Natural killer cell (primary cell): ENCODE data around the gene MED28. TPM values are rescaled to one million over a fixed set of nuclear protein-coding genes. Genes with fewer than 3 reads are reported as not detected.
"Not testable (repeated sequence)": the region's sequence is repeated elsewhere in the genome, so short reads cannot be mapped to it uniquely, and the experiment has no call there.

Experiments
- ATAC-seq, 3 donors: fragments of 150-1000 bp in 2 of 3; fragments of 200-7000 bp in 1 of 3; cut with Tn5 transposase; 1 replicate in 1 of 3; 2 replicates in 2 of 3; pipeline ENCODE4 v1.10.0; 2021; ENCODE audit warnings: mild to moderate bottlenecking in 2 of 3, moderate library complexity in 2 of 3
- DNase-seq, 2 donors: peaks; one replicate each; pipeline versions ENCODE4 v3.0.0 to v3.0.0-alpha.2; 2013 to 2021; ENCODE audit warnings: mixed read lengths in 1 of 2
- H3K27ac ChIP-seq: one replicate; pipeline ENCODE4 v1.5.1; 2013; ENCODE audit warnings: mild to moderate bottlenecking, low read length
- H3K27me3 ChIP-seq: one replicate; pipeline ENCODE4 v1.6.1; 2013; ENCODE audit warnings: low read length; ENCODE audit not compliant: control insufficient read depth, insufficient read depth
- H3K36me3 ChIP-seq: one replicate; pipeline ENCODE4 v1.6.1; 2013; ENCODE audit warnings: low read length; ENCODE audit not compliant: control insufficient read depth, insufficient read depth
- H3K4me1 ChIP-seq: one replicate; pipeline ENCODE4 v1.6.1; 2013; ENCODE audit warnings: low read length; ENCODE audit not compliant: control insufficient read depth, insufficient read depth
- H3K4me3 ChIP-seq: one replicate; pipeline ENCODE4 v1.5.1; 2013; ENCODE audit warnings: low read length
- H3K9me3 ChIP-seq: one replicate; pipeline ENCODE4 v1.6.1; 2013; ENCODE audit warnings: low read length; ENCODE audit not compliant: control insufficient read depth, insufficient read depth
- H3K27ac Mint-ChIP-seq, 2 donors: one replicate each; pipeline ENCODE4 v1.8.0; 2022; ENCODE audit warnings: mild to moderate bottlenecking in 2 of 2, mixed read lengths in 2 of 2, moderate library complexity in 1 of 2
- H3K27me3 Mint-ChIP-seq, 2 donors: one replicate each; pipeline ENCODE4 v1.8.0; 2022; ENCODE audit warnings: low read depth in 2 of 2, mixed read lengths in 2 of 2
- H3K36me3 Mint-ChIP-seq: one replicate; pipeline ENCODE4 v1.8.0; 2022; ENCODE audit warnings: mixed read lengths
- H3K4me1 Mint-ChIP-seq, 2 donors: one replicate each; pipeline ENCODE4 v1.8.0; 2022; ENCODE audit warnings: mixed read lengths in 2 of 2
- H3K4me3 Mint-ChIP-seq: one replicate; pipeline ENCODE4 v1.8.0; 2022; ENCODE audit warnings: mild to moderate bottlenecking, moderate library complexity, mixed read lengths
- H3K9me3 Mint-ChIP-seq, 2 donors: one replicate each; pipeline ENCODE4 v1.8.0; 2022; ENCODE audit warnings: mixed read lengths in 2 of 2
- WGBS: methylation state at CpG from one replicate; pipeline ENCODE4 v1.1.7; 2013; ENCODE audit warnings: missing lambda C conversion rate; ENCODE audit not compliant: insufficient coverage; 5-methylcytosine and 5-hydroxymethylcytosine counted together
- intact Hi-C: fragments of 100-400 bp; cut with micrococcal nuclease; formaldehyde crosslinking; loops from one replicate; pipeline ENCODE4 v1.14.2; 2022
- total RNA-seq, 4 donors: library from RNA; stranded (reverse); fragments of 120-200 nt in 1 of 4; gene quantifications; one replicate each; pipeline versions ENCODE4 v1.2.3 to v1.2.4, GENCODE V29; 2013 to 2022
- TF ChIP-seq, protein P1 (sequence below): fragments of 200-600 bp; IDR thresholded peaks from one replicate; pipeline ENCODE4 v1.8.0; 2022; ENCODE audit warnings: antibody characterized with exemption

MED28 gene
- total RNA-seq, 3 donors from 2014 or later (not counting 1 experiment from before 2014, with no cell fraction given), result 44.8 to 63.3 (median 51.1) TPM

DNA sequence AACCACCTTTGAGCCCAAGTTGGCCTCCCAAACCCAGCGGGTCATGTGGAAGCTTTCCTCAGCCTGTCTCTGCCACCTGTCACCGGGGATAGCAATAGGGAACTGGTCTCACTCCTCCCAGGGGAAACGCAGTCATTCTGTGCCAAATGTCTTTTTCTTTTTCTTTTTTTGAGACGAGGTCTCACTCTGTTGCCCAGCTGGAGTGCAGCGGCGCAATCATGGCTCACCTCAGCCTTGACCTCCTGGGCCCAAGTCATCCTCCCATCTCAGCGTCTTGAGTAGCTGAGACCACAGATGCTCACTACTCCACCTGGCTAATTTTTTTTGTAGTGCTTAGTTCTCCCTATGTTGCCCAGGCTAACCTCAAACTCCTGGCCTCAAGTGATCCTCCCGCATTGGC is 40.3 kb downstream of the MED28 start:
- intact Hi-C loops, result no loop called here
- no peaks in the 10 kb centered on the region for H3K4me1 Mint-ChIP-seq
- H3K4me1 ChIP-seq, result no peaks in the 10 kb centered on the region
- H3K27ac Mint-ChIP-seq, result no peak overlapping the region
- peaks cover 0 to 3% of the 10 kb centered on the region in 2 donors for H3K27me3 Mint-ChIP-seq
- no peak overlapping the region for H3K4me3 Mint-ChIP-seq
- no peaks in the 10 kb centered on the region for H3K36me3 Mint-ChIP-seq
- WGBS, result 71% methylated on average over 8 of the region's 8 CpGs
- H3K4me3 ChIP-seq, result no peak overlapping the region
- DNase-seq (no peak), ATAC-seq (no peak)
- H3K9me3 ChIP-seq, result no peaks in the 10 kb centered on the region
- no peaks in the 10 kb centered on the region for H3K27me3 ChIP-seq
- H3K9me3 Mint-ChIP-seq, result no peaks in the 10 kb centered on the region
- no peak overlapping the region for H3K27ac ChIP-seq
- TF ChIP-seq, protein P1, sequence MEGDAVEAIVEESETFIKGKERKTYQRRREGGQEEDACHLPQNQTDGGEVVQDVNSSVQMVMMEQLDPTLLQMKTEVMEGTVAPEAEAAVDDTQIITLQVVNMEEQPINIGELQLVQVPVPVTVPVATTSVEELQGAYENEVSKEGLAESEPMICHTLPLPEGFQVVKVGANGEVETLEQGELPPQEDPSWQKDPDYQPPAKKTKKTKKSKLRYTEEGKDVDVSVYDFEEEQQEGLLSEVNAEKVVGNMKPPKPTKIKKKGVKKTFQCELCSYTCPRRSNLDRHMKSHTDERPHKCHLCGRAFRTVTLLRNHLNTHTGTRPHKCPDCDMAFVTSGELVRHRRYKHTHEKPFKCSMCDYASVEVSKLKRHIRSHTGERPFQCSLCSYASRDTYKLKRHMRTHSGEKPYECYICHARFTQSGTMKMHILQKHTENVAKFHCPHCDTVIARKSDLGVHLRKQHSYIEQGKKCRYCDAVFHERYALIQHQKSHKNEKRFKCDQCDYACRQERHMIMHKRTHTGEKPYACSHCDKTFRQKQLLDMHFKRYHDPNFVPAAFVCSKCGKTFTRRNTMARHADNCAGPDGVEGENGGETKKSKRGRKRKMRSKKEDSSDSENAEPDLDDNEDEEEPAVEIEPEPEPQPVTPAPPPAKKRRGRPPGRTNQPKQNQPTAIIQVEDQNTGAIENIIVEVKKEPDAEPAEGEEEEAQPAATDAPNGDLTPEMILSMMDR, result no peak
- H3K36me3 ChIP-seq, result no peaks in the 10 kb centered on the region

DNA sequence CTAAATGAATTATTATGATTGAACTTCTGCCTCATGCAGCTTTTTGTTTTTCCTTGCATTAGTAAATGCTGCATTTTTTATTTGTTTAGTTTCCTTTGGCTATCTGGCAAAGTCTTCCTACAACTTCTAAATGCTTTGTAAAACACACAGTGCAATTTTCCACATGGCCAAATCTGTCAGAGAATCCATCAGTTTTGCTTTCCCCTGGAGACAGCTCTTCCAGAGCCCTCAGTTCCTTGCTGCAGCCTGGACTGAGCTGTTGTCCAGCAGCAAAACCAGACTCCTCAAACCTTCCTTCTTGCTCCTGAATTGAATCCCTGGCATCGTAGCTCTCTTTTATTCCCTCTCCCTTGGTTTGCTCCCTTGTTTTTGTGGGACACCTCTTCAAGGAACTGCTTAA is 42.6 kb downstream of the MED28 start:
- H3K27ac Mint-ChIP-seq, result no peak overlapping the region
- H3K27ac ChIP-seq, result no peak overlapping the region
- H3K36me3 ChIP-seq, result no peaks in the 10 kb centered on the region
- intact Hi-C loops, result no loop called here
- no peak for DNase-seq
- no peak overlapping the region for H3K4me3 Mint-ChIP-seq
- 90% methylated on average over 1 of the region's 1 CpG for WGBS
- no peaks in the 10 kb centered on the region for H3K4me1 ChIP-seq
- H3K9me3 ChIP-seq, result no peaks in the 10 kb centered on the region
- H3K27me3 Mint-ChIP-seq, result no peaks in the 10 kb centered on the region
- no peak overlapping the region for H3K4me3 ChIP-seq
- no peaks in the 10 kb centered on the region for H3K9me3 Mint-ChIP-seq
- TF ChIP-seq, protein P1, result no peak
- no peak for ATAC-seq
- H3K4me1 Mint-ChIP-seq, result no peaks in the 10 kb centered on the region
- H3K27me3 ChIP-seq, result no peaks in the 10 kb centered on the region
- H3K36me3 Mint-ChIP-seq, result no peaks in the 10 kb centered on the region

DNA sequence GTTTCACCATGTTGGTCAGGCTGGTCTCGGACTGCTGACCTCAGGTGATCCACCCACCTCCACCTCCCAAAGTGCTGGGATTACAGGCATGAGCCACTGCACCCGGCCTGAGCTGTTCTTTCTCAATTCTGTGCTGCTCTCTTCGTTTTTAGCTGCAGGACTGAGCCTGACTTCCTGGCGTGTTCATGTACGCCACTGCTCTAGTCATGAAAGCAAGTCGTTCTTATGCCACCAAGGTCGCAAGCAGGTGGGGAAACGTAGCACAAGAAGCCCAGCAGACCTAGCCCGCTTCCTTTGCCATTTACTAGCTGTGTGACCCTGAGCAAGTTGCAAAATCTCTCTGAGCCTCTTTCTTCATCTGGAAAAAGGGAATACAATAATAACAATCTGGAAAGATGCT is 43.4 kb downstream of the MED28 start:
- Histone ChIP-seq H3K9me3 (no peaks in the 10 kb centered on the region), H3K27ac (no peak overlapping the region), H3K4me3 (no peak overlapping the region), H3K36me3 (no peaks in the 10 kb centered on the region), H3K4me1 (no peaks in the 10 kb centered on the region), H3K27me3 (no peaks in the 10 kb centered on the region)
- DNase-seq (peak in 1 of 2 donors; percentile 13), ATAC-seq (no peak)
- no peaks in the 10 kb centered on the region for H3K36me3 Mint-ChIP-seq
- H3K4me3 Mint-ChIP-seq, result no peak overlapping the region
- H3K9me3 Mint-ChIP-seq, result no peaks in the 10 kb centered on the region
- TF ChIP-seq, protein P1, result no peak
- intact Hi-C loops, result no loop called here
- no peaks in the 10 kb centered on the region for H3K4me1 Mint-ChIP-seq
- no peaks in the 10 kb centered on the region for H3K27me3 Mint-ChIP-seq
- H3K27ac Mint-ChIP-seq, result no peak overlapping the region
- WGBS, result 81% methylated on average over 9 of the region's 9 CpGs

DNA sequence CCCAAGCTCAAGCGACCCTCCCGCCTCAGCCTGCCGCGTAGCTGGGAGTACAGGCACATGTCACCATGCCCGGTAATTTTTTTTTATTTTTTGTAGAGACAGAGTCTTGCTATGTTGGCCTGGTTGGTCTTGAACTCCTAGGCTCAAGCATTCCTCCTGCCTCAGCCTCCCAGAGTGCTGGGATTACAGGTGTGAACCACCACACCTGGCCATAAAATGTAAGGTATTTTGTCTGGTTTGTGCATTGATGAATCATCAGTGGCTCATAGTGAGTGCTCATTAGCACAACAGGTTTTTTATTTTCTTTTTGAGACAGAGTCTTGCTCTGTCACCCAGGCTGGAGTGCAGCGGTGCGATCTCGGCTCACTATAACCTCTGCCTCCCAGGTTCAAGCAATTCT is 44.8 kb downstream of the MED28 start:
- H3K4me3 ChIP-seq, H3K9me3 ChIP-seq, H3K27me3 ChIP-seq, H3K4me3 Mint-ChIP-seq, H3K36me3 Mint-ChIP-seq, H3K9me3 Mint-ChIP-seq, ATAC-seq, H3K27ac ChIP-seq, H3K4me1 Mint-ChIP-seq, H3K27me3 Mint-ChIP-seq, DNase-seq, H3K4me1 ChIP-seq, H3K36me3 ChIP-seq, intact Hi-C loops, H3K27ac Mint-ChIP-seq: not testable (repeated sequence)
- WGBS, result 95% methylated on average over 8 of the region's 8 CpGs
